GM21786 (cell line): ENCODE measurements around the gene BACH2.
"Not testable (repeated sequence)": the region's sequence is repeated elsewhere in the genome, so short reads cannot be mapped to it uniquely, and the experiment has no call there.

Experiments
- ATAC-seq: cut with Tn5 transposase; IDR thresholded peaks from one replicate; pipeline ENCODE4 v1.9.1; 2021; ENCODE audit not compliant: unreplicated experiment

The BACH2 gene

GRCh38 chr6:89927791-89928550 lies 368.7 kb downstream of the BACH2 start:
- no peak for ATAC-seq

- no peak for ATAC-seq
These were observed 369.4 kb downstream of the BACH2 start for GRCh38 chr6:89927264-89927663.

GRCh38 chr6:89925826-89926225 lies 370.8 kb downstream of the BACH2 start:
- no peak for ATAC-seq

GRCh38 chr6:89924231-89924630 lies 372.4 kb downstream of the BACH2 start:
- ATAC-seq = no peak

- ATAC-seq = no peak
These were observed 375.0 kb downstream of the BACH2 start for GRCh38 chr6:89921691-89922090.

GRCh38 chr6:89921197-89921596 lies 375.4 kb downstream of the BACH2 start:
- no peak for ATAC-seq

GRCh38 chr6:89917801-89918366 lies 378.8 kb downstream of the BACH2 start:
- ATAC-seq = no peak

GRCh38 chr6:89917216-89917615 lies 379.4 kb downstream of the BACH2 start:
- no peak for ATAC-seq

- no peak for ATAC-seq
These were observed 380.3 kb downstream of the BACH2 start for GRCh38 chr6:89916136-89916920.

- no peak for ATAC-seq
These were observed 385.8 kb downstream of the BACH2 start for GRCh38 chr6:89910902-89911240.

- ATAC-seq = not testable (repeated sequence)
These were observed 386.4 kb downstream of the BACH2 start for GRCh38 chr6:89910001-89910901.

GRCh38 chr6:89895276-89895874 lies 401.3 kb downstream of the BACH2 start:
- no peak for ATAC-seq

- no peak for ATAC-seq
These were observed 402.5 kb downstream of the BACH2 start, which contains the start of gene GJA10 for GRCh38 chr6:89894169-89894568. GJA10 (plus strand) TSS chr6:89894469; CDS start chr6:89894469, 0 bp downstream.

- not testable (repeated sequence) for ATAC-seq
These were observed 404.1 kb downstream of the BACH2 start for GRCh38 chr6:89892577-89892976.

- ATAC-seq = not testable (repeated sequence)
These were observed 405.7 kb downstream of the BACH2 start for GRCh38 chr6:89890845-89891528.

GRCh38 chr6:89888871-89889270 lies 407.8 kb downstream of the BACH2 start:
- ATAC-seq = no peak

- no peak for ATAC-seq
These were observed 408.5 kb downstream of the BACH2 start for GRCh38 chr6:89888138-89888514.

- no peak for ATAC-seq
These were observed 409.0 kb downstream of the BACH2 start for GRCh38 chr6:89887452-89888137.

- ATAC-seq = no peak
These were observed 410.1 kb downstream of the BACH2 start for GRCh38 chr6:89886378-89887120.
